Epithelial cell of proximal tubule (primary cell): ENCODE data around the gene STK33. TPM values are rescaled to one million over a fixed set of nuclear protein-coding genes. Genes with fewer than 3 reads are reported as not detected.

ENCODE experiments used
- DNase-seq: peaks from one replicate; pipeline ENCODE4 v3.0.0-alpha.2; 2011; ENCODE audit warnings: low read depth
- H3K4me3 ChIP-seq: 2 replicates; pipeline ENCODE4 v1.5.1; 2011; ENCODE audit warnings: low read depth, mild to moderate bottlenecking, low read length
- total RNA-seq: library from RNA; depleted of rRNA; stranded (reverse); fragments of >200 nt; gene quantifications from 2 replicates; pipeline ENCODE4 v1.2.3, GENCODE V29; 2015
- TF ChIP-seq, protein P1 (sequence below): conservative IDR thresholded peaks from 2 replicates; pipeline ENCODE4 v1.5.1; 2012; ENCODE audit warnings: low read depth, mild to moderate bottlenecking, low read length

The STK33 gene
- total RNA-seq, 1 donor from 2014 or later: 14.4 TPM

GRCh38 chr11:8368194-8368593 lies 225.8 kb downstream of the STK33 start:
- no peak for DNase-seq
- H3K4me3 ChIP-seq: no peak overlapping the region
- TF ChIP-seq, protein P1, sequence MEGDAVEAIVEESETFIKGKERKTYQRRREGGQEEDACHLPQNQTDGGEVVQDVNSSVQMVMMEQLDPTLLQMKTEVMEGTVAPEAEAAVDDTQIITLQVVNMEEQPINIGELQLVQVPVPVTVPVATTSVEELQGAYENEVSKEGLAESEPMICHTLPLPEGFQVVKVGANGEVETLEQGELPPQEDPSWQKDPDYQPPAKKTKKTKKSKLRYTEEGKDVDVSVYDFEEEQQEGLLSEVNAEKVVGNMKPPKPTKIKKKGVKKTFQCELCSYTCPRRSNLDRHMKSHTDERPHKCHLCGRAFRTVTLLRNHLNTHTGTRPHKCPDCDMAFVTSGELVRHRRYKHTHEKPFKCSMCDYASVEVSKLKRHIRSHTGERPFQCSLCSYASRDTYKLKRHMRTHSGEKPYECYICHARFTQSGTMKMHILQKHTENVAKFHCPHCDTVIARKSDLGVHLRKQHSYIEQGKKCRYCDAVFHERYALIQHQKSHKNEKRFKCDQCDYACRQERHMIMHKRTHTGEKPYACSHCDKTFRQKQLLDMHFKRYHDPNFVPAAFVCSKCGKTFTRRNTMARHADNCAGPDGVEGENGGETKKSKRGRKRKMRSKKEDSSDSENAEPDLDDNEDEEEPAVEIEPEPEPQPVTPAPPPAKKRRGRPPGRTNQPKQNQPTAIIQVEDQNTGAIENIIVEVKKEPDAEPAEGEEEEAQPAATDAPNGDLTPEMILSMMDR: no peak

DNA sequence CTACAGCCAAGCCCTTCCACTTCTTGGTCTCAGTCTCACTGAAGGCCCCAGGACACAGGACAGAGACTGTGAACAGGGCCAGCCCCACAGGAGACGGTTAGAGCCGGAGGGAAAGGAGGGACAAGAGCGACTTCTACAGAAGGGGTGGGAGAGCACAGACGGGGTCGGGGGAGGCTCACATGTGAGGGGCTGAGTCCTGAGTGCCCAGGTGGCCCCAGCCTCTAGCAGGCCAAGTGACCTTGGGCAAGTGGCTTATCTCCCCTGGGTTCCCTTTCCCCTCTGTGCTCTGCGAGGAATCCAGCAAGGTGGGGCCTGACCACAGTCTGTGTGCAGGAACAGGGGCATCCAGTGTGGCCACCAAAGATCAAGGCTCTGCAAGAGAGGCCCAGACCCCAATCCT lies 227.7 kb downstream of the STK33 start:
- no peak overlapping the region for H3K4me3 ChIP-seq
- TF ChIP-seq, protein P1: no peak
- DNase-seq: no peak

- no peak for DNase-seq
- H3K4me3 ChIP-seq: no peak overlapping the region
- TF ChIP-seq, protein P1: no peak
Measured at GRCh38 chr11:8365216-8365941, 228.6 kb downstream of the STK33 start.

DNA sequence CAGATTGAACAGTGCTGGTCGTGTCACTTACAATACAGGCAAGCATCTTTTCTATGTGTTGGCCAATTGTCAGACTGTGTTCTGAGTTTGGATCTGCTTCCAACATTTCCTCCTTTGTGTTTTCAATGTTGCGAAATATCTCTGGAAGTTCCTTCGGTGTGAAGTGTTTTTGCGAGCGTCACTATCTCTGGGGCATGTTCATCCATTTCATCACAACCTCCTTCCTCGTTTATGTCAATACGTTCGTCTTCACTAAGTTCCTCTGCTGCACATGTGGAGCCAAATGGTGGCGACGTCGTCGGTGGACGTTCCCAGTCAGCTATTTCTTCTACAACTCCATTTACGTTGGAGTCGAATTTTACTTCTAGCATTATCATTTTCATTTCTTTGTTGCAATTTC lies 230.1 kb downstream of the STK33 start:
- no peak for DNase-seq
- TF ChIP-seq, protein P1: no peak
- no peak overlapping the region for H3K4me3 ChIP-seq

- TF ChIP-seq, protein P1: no peak
- no peak overlapping the region for H3K4me3 ChIP-seq
- no peak for DNase-seq
Measured at GRCh38 chr11:8362899-8363298, 231.1 kb downstream of the STK33 start.

DNA sequence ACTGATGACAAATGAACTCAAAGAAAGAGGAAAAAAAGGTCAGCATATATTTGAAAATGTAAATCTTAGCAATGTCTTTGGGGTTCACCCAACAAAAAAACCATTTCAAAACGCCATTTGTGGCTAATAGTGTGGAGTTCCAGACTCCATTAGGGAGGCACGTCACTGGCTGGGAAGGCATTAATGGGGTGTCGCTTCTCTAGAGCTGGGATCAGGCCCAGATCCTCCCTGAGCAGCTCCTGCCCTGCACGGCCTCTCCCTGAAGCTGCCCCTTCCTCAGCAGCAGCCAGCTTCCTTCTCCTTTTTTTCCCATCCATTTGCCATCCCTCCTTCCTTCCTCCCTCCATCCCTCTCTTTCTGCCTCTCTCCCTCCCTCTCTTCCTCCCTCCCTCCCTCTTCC lies 231.5 kb downstream of the STK33 start:
- H3K4me3 ChIP-seq: no peak overlapping the region
- DNase-seq: no peak
- TF ChIP-seq, protein P1: no peak

DNA sequence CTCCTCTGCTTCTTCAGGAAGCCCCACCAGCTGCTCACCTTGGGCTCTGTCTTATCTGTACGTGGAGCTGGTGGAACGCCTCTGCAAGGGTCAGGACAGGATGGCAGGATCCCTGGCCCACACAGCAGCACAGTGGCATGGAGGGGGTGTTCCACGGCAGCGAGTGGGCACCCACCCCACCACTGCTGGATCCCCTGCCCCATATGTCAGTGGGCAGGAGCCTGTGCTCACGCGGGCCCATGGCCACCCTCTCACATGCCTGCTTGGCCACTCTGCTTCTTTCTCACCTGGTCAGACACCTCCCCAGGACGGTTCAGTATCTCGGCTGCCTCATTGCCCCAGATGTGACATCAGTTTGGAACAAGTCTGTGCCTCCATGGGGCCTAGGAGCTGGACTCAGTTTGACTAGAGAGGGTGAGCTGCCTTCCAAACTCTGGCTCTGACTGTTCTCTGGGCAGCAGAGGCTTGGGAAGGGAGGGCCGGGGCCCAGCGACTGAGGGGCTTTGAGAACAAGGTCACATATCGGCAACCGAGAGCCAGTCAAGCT lies 232.3 kb downstream of the STK33 start:
- H3K4me3 ChIP-seq: no peak overlapping the region
- TF ChIP-seq, protein P1: no peak
- DNase-seq: no peak
